ENCODE data around the gene GPR3.

GPR3 gene

GRCh38 chr1:27392096-27392777 lies at the start of gene GPR3:
TSS of gene GPR3 (plus strand) at chr1:27392622. CDS start at chr1:27393799, 1,177 bp downstream.
- H3K4me1 Mint-ChIP-seq = peaks cover 36% of the 10 kb centered on the region
- H3K4me3 Mint-ChIP-seq = peak within 1 kb of the TSS; percentile 85
- no peaks in the 10 kb centered on the region for H3K36me3 Mint-ChIP-seq
- H3K9me3 Mint-ChIP-seq = no peaks in the 10 kb centered on the region
- peak within 1 kb of the TSS; percentile 81 for H3K27ac Mint-ChIP-seq
- peak; percentile 95 for ATAC-seq
- H3K27me3 Mint-ChIP-seq = no peaks in the 10 kb centered on the region

- H3K27me3 Mint-ChIP-seq = no peaks in the 10 kb centered on the region
- peak; percentile 68 for ATAC-seq
- peak overlapping the region; percentile 80 for H3K27ac Mint-ChIP-seq
- H3K4me3 Mint-ChIP-seq = peak overlapping the region; percentile 84
- H3K9me3 Mint-ChIP-seq = no peaks in the 10 kb centered on the region
- H3K36me3 Mint-ChIP-seq = peaks cover 26% of the 10 kb centered on the region
- peaks cover 80% of the 10 kb centered on the region for H3K4me1 Mint-ChIP-seq
These were observed 49.4 kb upstream of the GPR3 start for GRCh38 chr1:27342778-27343638.

GRCh38 chr1:27343639-27344025 lies 48.8 kb upstream of the GPR3 start:
- H3K4me3 Mint-ChIP-seq = peak overlapping the region; percentile 84
- peaks cover 24% of the 10 kb centered on the region for H3K36me3 Mint-ChIP-seq
- H3K27me3 Mint-ChIP-seq = no peaks in the 10 kb centered on the region
- peaks cover 82% of the 10 kb centered on the region for H3K4me1 Mint-ChIP-seq
- H3K9me3 Mint-ChIP-seq = no peaks in the 10 kb centered on the region
- no peak for ATAC-seq
- H3K27ac Mint-ChIP-seq = peak overlapping the region; percentile 80

GRCh38 chr1:27345272-27345671 lies 47.1 kb upstream of the GPR3 start:
- Mint-ChIP-seq H3K36me3 (peaks cover 18% of the 10 kb centered on the region), H3K27ac (no peak overlapping the region), H3K4me3 (no peak overlapping the region), H3K4me1 (peaks cover 71% of the 10 kb centered on the region), H3K27me3 (no peaks in the 10 kb centered on the region), H3K9me3 (no peaks in the 10 kb centered on the region)
- ATAC-seq = no peak

- Mint-ChIP-seq H3K27me3 (no peaks in the 10 kb centered on the region), H3K36me3 (peaks cover 18% of the 10 kb centered on the region), H3K9me3 (no peaks in the 10 kb centered on the region), H3K27ac (peak overlapping the region; percentile 21), H3K4me3 (no peak overlapping the region), H3K4me1 (peaks cover 60% of the 10 kb centered on the region)
- ATAC-seq = no peak
These were observed 46.1 kb upstream of the GPR3 start for GRCh38 chr1:27346357-27346756.

GRCh38 chr1:27346991-27347624 lies 45.3 kb upstream of the GPR3 start:
- Mint-ChIP-seq H3K27me3 (no peaks in the 10 kb centered on the region), H3K27ac (no peak overlapping the region), H3K4me3 (no peak overlapping the region), H3K4me1 (peaks cover 53% of the 10 kb centered on the region), H3K9me3 (no peaks in the 10 kb centered on the region), H3K36me3 (peaks cover 18% of the 10 kb centered on the region)
- no peak for ATAC-seq

- Mint-ChIP-seq H3K4me1 (peaks cover 33% of the 10 kb centered on the region), H3K4me3 (peak overlapping the region; percentile 68), H3K9me3 (no peaks in the 10 kb centered on the region), H3K36me3 (peaks cover 18% of the 10 kb centered on the region), H3K27me3 (no peaks in the 10 kb centered on the region), H3K27ac (peak overlapping the region; percentile 71)
- ATAC-seq = peak; percentile 77
These were observed 43.3 kb upstream of the GPR3 start for GRCh38 chr1:27348861-27349783.

- Mint-ChIP-seq H3K9me3 (no peaks in the 10 kb centered on the region), H3K27ac (no peak overlapping the region), H3K27me3 (no peaks in the 10 kb centered on the region), H3K36me3 (peaks cover 18% of the 10 kb centered on the region), H3K4me1 (peaks cover 29% of the 10 kb centered on the region), H3K4me3 (peak overlapping the region; percentile 67)
- peak; percentile 75 for ATAC-seq
These were observed 42.4 kb upstream of the GPR3 start for GRCh38 chr1:27349784-27350662.

GRCh38 chr1:27350663-27351540 lies 41.5 kb upstream of the GPR3 start:
- H3K27me3 Mint-ChIP-seq = no peaks in the 10 kb centered on the region
- no peak overlapping the region for H3K27ac Mint-ChIP-seq
- peaks cover 30% of the 10 kb centered on the region for H3K4me1 Mint-ChIP-seq
- no peak for ATAC-seq
- H3K4me3 Mint-ChIP-seq = peak overlapping the region; percentile 9
- H3K9me3 Mint-ChIP-seq = no peaks in the 10 kb centered on the region
- H3K36me3 Mint-ChIP-seq = peaks cover 16% of the 10 kb centered on the region

GRCh38 chr1:27351541-27352107 lies 40.8 kb upstream of the GPR3 start:
- no peak for ATAC-seq
- Mint-ChIP-seq H3K36me3 (peaks cover 11% of the 10 kb centered on the region), H3K9me3 (no peaks in the 10 kb centered on the region), H3K27ac (no peak overlapping the region), H3K27me3 (no peaks in the 10 kb centered on the region), H3K4me3 (no peak overlapping the region), H3K4me1 (peaks cover 33% of the 10 kb centered on the region)

GRCh38 chr1:27353166-27353565 lies 39.3 kb upstream of the GPR3 start:
- Mint-ChIP-seq H3K4me3 (no peak overlapping the region), H3K27ac (no peak overlapping the region), H3K36me3 (peaks cover under 1% of the 10 kb centered on the region), H3K9me3 (no peaks in the 10 kb centered on the region), H3K27me3 (no peaks in the 10 kb centered on the region), H3K4me1 (peaks cover 38% of the 10 kb centered on the region)
- no peak for ATAC-seq

GRCh38 chr1:27353629-27354028 lies 38.8 kb upstream of the GPR3 start:
- Mint-ChIP-seq H3K27ac (no peak overlapping the region), H3K27me3 (no peaks in the 10 kb centered on the region), H3K9me3 (no peaks in the 10 kb centered on the region), H3K36me3 (no peaks in the 10 kb centered on the region), H3K4me3 (no peak overlapping the region), H3K4me1 (peaks cover 38% of the 10 kb centered on the region)
- no peak for ATAC-seq

GRCh38 chr1:27355683-27356082 lies 36.7 kb upstream of the GPR3 start:
- H3K4me1 Mint-ChIP-seq = peaks cover 52% of the 10 kb centered on the region
- no peaks in the 10 kb centered on the region for H3K36me3 Mint-ChIP-seq
- H3K27ac Mint-ChIP-seq = peak overlapping the region; percentile 58
- no peak overlapping the region for H3K4me3 Mint-ChIP-seq
- ATAC-seq = no peak
- no peaks in the 10 kb centered on the region for H3K9me3 Mint-ChIP-seq
- H3K27me3 Mint-ChIP-seq = no peaks in the 10 kb centered on the region
